Urinary bladder (tissue), 2 donors: Measurements from ENCODE around the gene ZFP28. TPM values are rescaled to one million over a fixed set of nuclear protein-coding genes. Genes with fewer than 3 reads are reported as not detected.

Experiments used
- polyA plus RNA-seq: library from polyadenylated mRNA; stranded (reverse); fragments of 200-250 nt; gene quantifications from one replicate; pipeline ENCODE4 v1.2.3, GENCODE V29; 2013
- total RNA-seq: library from RNA; depleted of rRNA; stranded (reverse); fragments of >200 nt; gene quantifications from one replicate; pipeline ENCODE4 v1.2.3, GENCODE V29; 2014
- donor health status: healthy.

The ZFP28 gene
- total and polyA plus RNA-seq, 2 donors, result 5.9 to 16.2 TPM

Other genes starting within 250 kb of the ZFP28 start
- gene ZSCAN5A, start 224.1 kb upstream of the ZFP28 start, total RNA-seq, result 17.2 TPM
- 6.4 TPM for gene ZSCAN5A, start 224.1 kb upstream of the ZFP28 start, polyA plus RNA-seq
- 5.3 TPM for gene ZNF582, start 145.4 kb upstream of the ZFP28 start, total RNA-seq
- gene ZNF582, start 145.4 kb upstream of the ZFP28 start, polyA plus RNA-seq, result 4.0 TPM
- gene ZNF583, start 134.6 kb upstream of the ZFP28 start, total RNA-seq, result 22.7 TPM
- 3.6 TPM for gene ZNF583, start 134.6 kb upstream of the ZFP28 start, polyA plus RNA-seq
- gene ZNF667, start 61.6 kb upstream of the ZFP28 start, total RNA-seq, result 14.6 TPM
- gene ZNF667, start 61.6 kb upstream of the ZFP28 start, polyA plus RNA-seq, result 3.5 TPM
- gene ZNF471, start 31.1 kb upstream of the ZFP28 start, total RNA-seq, result 18.5 TPM
- gene ZNF471, start 31.1 kb upstream of the ZFP28 start, polyA plus RNA-seq, result 6.8 TPM
- 9.7 TPM for gene ZNF470, start 28.5 kb downstream of the ZFP28 start, total RNA-seq
- gene ZNF470, start 28.5 kb downstream of the ZFP28 start, polyA plus RNA-seq, result 4.0 TPM
- gene ZNF71, start 56.4 kb downstream of the ZFP28 start, total RNA-seq, result 9.1 TPM
- 8.2 TPM for gene ZNF71, start 56.4 kb downstream of the ZFP28 start, polyA plus RNA-seq
- gene SMIM17, start 104.2 kb downstream of the ZFP28 start, total RNA-seq, result 1.8 TPM
- gene SMIM17, start 104.2 kb downstream of the ZFP28 start, polyA plus RNA-seq, result 0.34 TPM
- 4.3 TPM for gene ZNF835, start 132.8 kb downstream of the ZFP28 start, total RNA-seq
- 4.1 TPM for gene ZNF835, start 132.8 kb downstream of the ZFP28 start, polyA plus RNA-seq